Measurements from ENCODE around the gene CACNB1. TPM values are rescaled to one million over a fixed set of nuclear protein-coding genes. Genes with fewer than 3 reads are reported as not detected.

The CACNB1 gene
- total and polyA plus RNA-seq, 2 of the 4 experiments (the other 2 are of a cell fraction) = 2.5 to 8.6 TPM

GRCh38 chr17:39151943-39152818 lies 45.3 kb downstream of the CACNB1 start (continued):
- TF ChIP-seq CTCF (conservative IDR thresholded peaks at IDR 0.05; ENCODE audit: low read depth, low read length) (no peak), MXI1 (IDR thresholded peaks at IDR 0.05; ENCODE audit: borderline replicate concordance, low read depth, low read length) (no peak), POLR2A (IDR thresholded peaks at IDR 0.05; ENCODE audit: low read depth, low read length) (no peak), FOS (IDR thresholded peaks at IDR 0.05; ENCODE audit: low read depth, low read length) (no peak), CEBPB (IDR thresholded peaks at IDR 0.05; ENCODE audit: low read depth, low read length) (no peak)

Measured in IMR-90 (cell line).